HepG2 (cell line): ENCODE measurements around the gene SLC38A1. TPM values are rescaled to one million over a fixed set of nuclear protein-coding genes. Genes with fewer than 3 reads are reported as not detected.
A peak's percentile ranks its signal among the peaks of the same experiment; 100 is the strongest.

Experiments used
- ATAC-seq: fragments of 200-7000 bp; cut with Tn5 transposase; 3 replicates; pipeline ENCODE4 v1.9.1; 2020; ENCODE audit warnings: mild to moderate bottlenecking, moderate library complexity
- BruUV-seq: library from RNA; stranded (reverse); fragments of 400-500 nt; replicated peaks from 2 replicates; lab custom pipeline; 2021; lab: Mats Ljungman, UMichigan
- CTCF ChIA-PET: fragments of 300-600 bp; formaldehyde crosslinking; extraction: SDS; loops from one replicate; lab custom pipeline; 2021; ENCODE audit warnings: low total read pairs, inconsistent platforms, low intra/inter-chr PET ratio; lab: Yijun Ruan, JAX
- POLR2A ChIA-PET: fragments of 350-600 bp; sonication (Branson Sonifier 250); formaldehyde crosslinking; loops from one replicate; lab custom pipeline; 2020; ENCODE audit warnings: antibody characterized with exemption, inconsistent platforms; lab: Yijun Ruan, JAX
- DNase-seq: peaks from one replicate; pipeline ENCODE4 v3.0.0-alpha.2; 2015; ENCODE audit warnings: low spot score
- FAIRE-seq: peaks from 3 replicates; lab custom pipeline; 2011; peaks lifted over from hg19 to GRCh38; lab: Jason Lieb, UNC
- H2AFZ ChIP-seq: one replicate; pipeline ENCODE4 v1.6.1; 2011; ENCODE audit warnings: low read length, inconsistent platforms
- H3K27ac ChIP-seq: fragments of 300-600 bp; 3 replicates; pipeline ENCODE4 v1.8.0; 2011; ENCODE audit warnings: mixed run types, mild to moderate bottlenecking, mixed read lengths, low read length, inconsistent platforms; ENCODE audit not compliant: insufficient read depth; ENCODE audit errors: extremely low read length
- H3K27me3 ChIP-seq, 2 experiments: fragments of 200-600 bp in 1 of 2; 2 replicates in 1 of 2; 3 replicates in 1 of 2; pipeline versions ENCODE4 v1.6.0 to v1.8.0; 2011; ENCODE audit warnings: low read length in 2 of 2, mild to moderate bottlenecking in 2 of 2, moderate library complexity in 2 of 2, inconsistent platforms in 1 of 2; ENCODE audit not compliant: insufficient read depth in 2 of 2, control insufficient read depth in 1 of 2
- H3K36me3 ChIP-seq, 2 experiments: fragments of 200-600 bp in 1 of 2; replicated peaks in 1 of 2; 2 replicates in 1 of 2; 3 replicates in 1 of 2; pipeline versions ENCODE4 v1.5.1 to v1.8.0; 2011; ENCODE audit warnings: low read length in 2 of 2, inconsistent platforms in 1 of 2; ENCODE audit not compliant: insufficient read depth in 2 of 2, control insufficient read depth in 1 of 2
- H3K4me1 ChIP-seq: 2 replicates; pipeline ENCODE4 v1.5.1; 2012; ENCODE audit warnings: low read length, inconsistent platforms; ENCODE audit not compliant: insufficient read depth
- H3K4me2 ChIP-seq: 2 replicates; pipeline ENCODE4 v1.6.0; 2011; ENCODE audit warnings: low read depth, low read length, inconsistent platforms
- H3K4me3 ChIP-seq, 3 experiments: fragments of 200-600 bp in 1 of 3; sonication (generic), shearing (Covaris generic) in 1 of 3; replicated peaks in 1 of 3; 2 replicates each; pipeline ENCODE4 v1.5.1; 2011 to 2016; ENCODE audit warnings: low read length in 3 of 3, inconsistent platforms in 2 of 3, low read depth in 2 of 3, mild to moderate bottlenecking in 2 of 3, control low read depth in 1 of 3, mixed read lengths in 1 of 3; ENCODE audit not compliant: insufficient read depth in 1 of 3
- H3K79me2 ChIP-seq: one replicate; pipeline ENCODE4 v1.6.1; 2011; ENCODE audit warnings: low read length, inconsistent platforms; ENCODE audit not compliant: insufficient read depth
- H3K9ac ChIP-seq: 2 replicates; pipeline ENCODE4 v1.6.0; 2011; ENCODE audit warnings: mild to moderate bottlenecking, low read depth, low read length, inconsistent platforms; ENCODE audit not compliant: insufficient read depth
- H3K9me3 ChIP-seq: 2 replicates; pipeline ENCODE4 v1.5.1; 2012; ENCODE audit warnings: mild to moderate bottlenecking, low read length
- H4K20me1 ChIP-seq: 2 replicates; pipeline ENCODE4 v1.6.0; 2011; ENCODE audit warnings: inconsistent platforms, mild to moderate bottlenecking, low read length, moderate library complexity; ENCODE audit not compliant: insufficient read depth
- CENPBD1 ChIP-seq: sonication (generic); formaldehyde crosslinking; IDR thresholded peaks from 2 replicates; pipeline ENCODE4 v1.8.0; 2022; ENCODE audit warnings: missing genetic modification reagents, low read depth, mild to moderate bottlenecking, borderline replicate concordance
- ELF1 ChIP-seq: sonication (generic); formaldehyde crosslinking; IDR thresholded peaks from 2 replicates; pipeline ENCODE4 v1.4.0; 2020; ENCODE audit warnings: missing genetic modification reagents
- HMG20A ChIP-seq: IDR thresholded peaks from 2 replicates; pipeline ENCODE4 v1.6.1; 2016; ENCODE audit warnings: borderline replicate concordance
- HNF4A ChIP-seq: sonication (generic); formaldehyde crosslinking; IDR thresholded peaks from 2 replicates; pipeline ENCODE4 v1.4.0; 2020; ENCODE audit warnings: missing genetic modification reagents
- KDM1A ChIP-seq: IDR thresholded peaks from 2 replicates; pipeline ENCODE4 v1.6.1; 2016; ENCODE audit warnings: missing compliant biosample characterization
- MNT ChIP-seq: fragments of 450-650 bp; IDR thresholded peaks from 2 replicates; pipeline ENCODE4 v1.6.1; 2016
- NFYC ChIP-seq: IDR thresholded peaks from 2 replicates; pipeline ENCODE4 v1.6.1; 2016; ENCODE audit warnings: missing genetic modification reagents, missing compliant biosample characterization
- SMARCC2 ChIP-seq: fragments of 450-650 bp; IDR thresholded peaks from 2 replicates; pipeline ENCODE4 v1.6.1; 2017; ENCODE audit warnings: antibody characterized with exemption, mild to moderate bottlenecking
- SUZ12 ChIP-seq: fragments of 150-350 bp; IDR thresholded peaks from 2 replicates; pipeline ENCODE4 v1.6.1; 2014; ENCODE audit warnings: low read depth, low read length
- TFDP2 ChIP-seq: sonication (generic); formaldehyde crosslinking; IDR thresholded peaks from 2 replicates; pipeline ENCODE4 v1.4.0; 2020; ENCODE audit warnings: missing genetic modification reagents
- THAP8 ChIP-seq: sonication (generic); formaldehyde crosslinking; IDR thresholded peaks from 2 replicates; pipeline ENCODE4 v1.5.1; 2020; ENCODE audit warnings: missing genetic modification reagents, mild to moderate bottlenecking, borderline replicate concordance
- ZMYM3 ChIP-seq: sonication (generic); formaldehyde crosslinking; IDR thresholded peaks from 2 replicates; pipeline ENCODE4 v1.5.1; 2020; ENCODE audit warnings: mild to moderate bottlenecking, missing genetic modification reagents
- ZNF510 ChIP-seq: sonication (generic); formaldehyde crosslinking; IDR thresholded peaks from 2 replicates; pipeline ENCODE4 v1.4.0; 2020; ENCODE audit warnings: low read depth, mild to moderate bottlenecking, missing genetic modification reagents
- ZNF891 ChIP-seq: sonication (generic); formaldehyde crosslinking; IDR thresholded peaks from 2 replicates; pipeline ENCODE4 v1.5.0; 2020; ENCODE audit warnings: mild to moderate bottlenecking, missing genetic modification reagents
- WGBS: methylation state at CpG from one replicate; pipeline ENCODE4 v1.1.6; 2017; ENCODE audit warnings: low lambda C conversion rate; 5-methylcytosine and 5-hydroxymethylcytosine counted together
- in situ Hi-C: cut with HindIII; loops from 2 replicates; pipeline ENCODE4 v1.10.0; 2017; ENCODE audit warnings: low pct_unique_long_range_greater_than_20kb; ENCODE audit not compliant: extremely low pct_ligation_motif_present
- intact Hi-C: fragments of 100-400 bp; cut with micrococcal nuclease; formaldehyde crosslinking; loops from one replicate; pipeline ENCODE4 v1.10.0; 2022; ENCODE audit not compliant: unreplicated experiment
- polyA plus RNA-seq, 8 experiments: library from polyadenylated mRNA; depleted of rRNA in 3 of 8; stranded (reverse) in 7 of 8; unstranded in 1 of 8; fragments of >200 nt; fragmentation: Illumina TruSeq in 4 of 8; extraction: Trizol in 4 of 8; gene quantifications; 2 replicates each; pipeline versions ENCODE4 v1.2.1 to v1.2.3, GENCODE V29; 2011 to 2016; ENCODE audit warnings: low read depth in 4 of 8, missing spikeins in 1 of 8, mixed read lengths in 1 of 8; ENCODE audit not compliant: insufficient read depth in 1 of 8
- total RNA-seq, 5 experiments: library from RNA; depleted of rRNA; stranded (reverse); fragments of >200 nt; fragmentation: Illumina TruSeq; extraction: Trizol; gene quantifications; 2 replicates each; pipeline ENCODE4 v1.2.3, GENCODE V29; 2016; ENCODE audit warnings: low read depth in 1 of 5

The SLC38A1 gene
- total and polyA plus RNA-seq, 2 of the 13 experiments (the other 11 are each of a cell fraction or from before 2014, with no cell fraction given): 47.0 to 50.6 TPM

- TF ChIP-seq NFYC (no peak), HMG20A (no peak)
- TF ChIP-seq, all 625 proteins: peak for 0
These were observed 29.4 kb upstream of the SLC38A1 start (continued) for GRCh38 chr12:46298261-46298660.

GRCh38 chr12:46296822-46297221, 28.0 kb upstream of the SLC38A1 start:
- no TSS peak for BruUV-seq
- Histone ChIP-seq H3K4me2 (no peak overlapping the region), H3K27ac (no peak overlapping the region), H3K4me1 (peaks cover 7% of the 10 kb centered on the region; the same call in 1 of the 2 replicates), H3K4me3 (no peak overlapping the region), H3K9me3 (no peaks in the 10 kb centered on the region; the same call in 1 of the 2 replicates), H3K36me3 (no peaks in the 10 kb centered on the region), H3K79me2 (no peaks in the 10 kb centered on the region), H4K20me1 (no peaks in the 10 kb centered on the region), H3K9ac (no peak overlapping the region), H2AFZ (no peak overlapping the region), H3K27me3 (peaks cover 0 to 15% of the 10 kb centered on the region in 2 experiments; a peak in 4 of 5 replicates)
- TF ChIP-seq ELF1 (no peak), MNT (peak; percentile 22; the same call in 1 of the 2 replicates)
- no peak for ATAC-seq
- WGBS: 19% methylated on average over 4 of the region's 4 CpGs
- ChIA-PET POLR2A (no interaction called here), CTCF (no interaction called here)
- DNase-seq: no peak
- no peak for FAIRE-seq
- in situ Hi-C loops (no loop called here), intact Hi-C loops (no loop called here)

GRCh38 chr12:46292754-46293402, 24.0 kb upstream of the SLC38A1 start:
- ATAC-seq (peak; percentile 90), DNase-seq (peak; percentile 27), FAIRE-seq (no peak)
- in situ Hi-C loops (no loop called here), intact Hi-C loops (loop anchor here (5.0 kb wide), 1 partner anchor 49 kb away; no protein-coding TSS in a partner anchor)
- peaks cover 0 to 15% of the 10 kb centered on the region in 2 experiments; a peak in 3 of 5 replicates for H3K27me3 ChIP-seq
- H3K4me3 ChIP-seq: no peak overlapping the region
- H3K79me2 ChIP-seq: no peaks in the 10 kb centered on the region
- H2AFZ ChIP-seq: no peak overlapping the region
- no TSS peak for BruUV-seq
- ChIA-PET POLR2A (no interaction called here), CTCF (no interaction called here)
- peaks cover 7% of the 10 kb centered on the region; the same call in 1 of the 2 replicates for H3K4me1 ChIP-seq
- H3K9me3 ChIP-seq: no peaks in the 10 kb centered on the region; the same call in 1 of the 2 replicates
- H3K9ac ChIP-seq: no peak overlapping the region
- H4K20me1 ChIP-seq: no peaks in the 10 kb centered on the region
- 0% methylated on average over 1 of the region's 2 CpGs for WGBS
- H3K4me2 ChIP-seq: no peak overlapping the region
- no peaks in the 10 kb centered on the region for H3K36me3 ChIP-seq
- H3K27ac ChIP-seq: no peak overlapping the region
- TF ChIP-seq ZNF510 (CRISPR knock-in tag) (no peak), KDM1A (no peak), SUZ12 (no peak), ZNF891 (no peak), TFDP2 (CRISPR knock-in tag) (no peak), SMARCC2 (no peak), THAP8 (CRISPR knock-in tag) (no peak), ZMYM3 (CRISPR knock-in tag) (no peak), HNF4A (CRISPR knock-in tag) (peak; percentile 72), CENPBD1 (CRISPR knock-in tag) (no peak)
